Putamen (tissue), 1 donor: ENCODE results near the gene ZNF516.

ENCODE experiments used
- DNase-seq: peaks from one replicate; pipeline ENCODE4 v3.0.0-alpha.2; 2016; ENCODE audit warnings: low spot score

ZNF516 gene

GRCh38 chr18:76467371-76468190, 27.5 kb downstream of the ZNF516 start:
- DNase-seq, result no peak

GRCh38 chr18:76466410-76466991, 28.5 kb downstream of the ZNF516 start:
- no peak for DNase-seq

- no peak for DNase-seq
These were observed 29.2 kb downstream of the ZNF516 start for GRCh38 chr18:76465630-76466409.

- DNase-seq, result no peak
These were observed 30.5 kb downstream of the ZNF516 start for GRCh38 chr18:76464281-76465259.

GRCh38 chr18:76463872-76464271, 31.2 kb downstream of the ZNF516 start:
- DNase-seq, result no peak

- DNase-seq, result no peak
These were observed 31.7 kb downstream of the ZNF516 start for GRCh38 chr18:76463358-76463757.

- DNase-seq, result no peak
These were observed 32.7 kb downstream of the ZNF516 start for GRCh38 chr18:76462326-76462694.

- no peak for DNase-seq
These were observed 33.2 kb downstream of the ZNF516 start for GRCh38 chr18:76461692-76462325.

GRCh38 chr18:76461148-76461547, 33.9 kb downstream of the ZNF516 start:
- DNase-seq, result no peak

- DNase-seq, result no peak
These were observed 34.6 kb downstream of the ZNF516 start for GRCh38 chr18:76460482-76460881.

GRCh38 chr18:76459687-76460350, 35.2 kb downstream of the ZNF516 start:
- DNase-seq, result no peak

GRCh38 chr18:76459312-76459686, 35.7 kb downstream of the ZNF516 start:
- no peak for DNase-seq

- DNase-seq, result no peak
These were observed 36.3 kb downstream of the ZNF516 start for GRCh38 chr18:76458522-76459311.

GRCh38 chr18:76457957-76458356, 37.1 kb downstream of the ZNF516 start:
- no peak for DNase-seq

- no peak for DNase-seq
These were observed 37.6 kb downstream of the ZNF516 start for GRCh38 chr18:76457475-76457874.

- no peak for DNase-seq
These were observed 38.2 kb downstream of the ZNF516 start for GRCh38 chr18:76456823-76457222.

- DNase-seq, result no peak
These were observed 38.9 kb downstream of the ZNF516 start for GRCh38 chr18:76456018-76456750.

- DNase-seq, result no peak
These were observed 39.9 kb downstream of the ZNF516 start for GRCh38 chr18:76455003-76455676.

GRCh38 chr18:76454418-76454817, 40.6 kb downstream of the ZNF516 start:
- no peak for DNase-seq
